K562 (cell line): ENCODE data around the gene PTCH2. TPM values are rescaled to one million over a fixed set of nuclear protein-coding genes. Genes with fewer than 3 reads are reported as not detected.
A peak's percentile ranks its signal among the peaks of the same experiment; 100 is the strongest.

Source experiments
- C11orf30 ChIP-seq: fragments of 450-650 bp; IDR thresholded peaks from 2 replicates; pipeline ENCODE4 v1.6.1; 2016; ENCODE audit warnings: low read depth, mild to moderate bottlenecking
- CBFA2T2 ChIP-seq: fragments of 450-650 bp; conservative IDR thresholded peaks from 2 replicates; pipeline ENCODE4 v1.6.1; 2017; ENCODE audit warnings: mild to moderate bottlenecking
- CBX1 ChIP-seq: sonication (generic); IDR thresholded peaks from 2 replicates; pipeline ENCODE4 v1.6.1; 2016; ENCODE audit warnings: antibody characterized with exemption, low read depth, mild to moderate bottlenecking
- CEBPG ChIP-seq, 3 experiments: fragments of 200-800 bp in 1 of 3; sonication (Bioruptor generic) in 1 of 3; sonication (generic) in 1 of 3; formaldehyde crosslinking in 1 of 3; IDR thresholded peaks in 2 of 3; conservative IDR thresholded peaks in 1 of 3; 2 replicates each; pipeline versions ENCODE4 v1.6.1 to v1.8.0; 2016 to 2022; ENCODE audit warnings: missing compliant biosample characterization in 2 of 3, missing genetic modification characterization in 2 of 3, mild to moderate bottlenecking in 1 of 3, missing genetic modification reagents in 1 of 3
- CTBP1 ChIP-seq: fragments of 450-650 bp; IDR thresholded peaks from 2 replicates; pipeline ENCODE4 v1.6.1; 2016; ENCODE audit warnings: borderline replicate concordance
- ELF4 ChIP-seq: fragments of 450-650 bp; formaldehyde crosslinking; IDR thresholded peaks from 2 replicates; pipeline ENCODE4 v1.4.0; 2022; ENCODE audit warnings: missing genetic modification characterization
- FOXM1 ChIP-seq, 2 experiments: fragments of 450-650 bp in 1 of 2; sonication (generic) in 1 of 2; formaldehyde crosslinking in 1 of 2; IDR thresholded peaks; 2 replicates each; pipeline versions ENCODE4 v1.6.1 to v1.9.0; 2017 to 2022; ENCODE audit warnings: low read depth in 2 of 2, mild to moderate bottlenecking in 2 of 2, missing genetic modification reagents in 1 of 2, moderate library complexity in 1 of 2
- IFI16 ChIP-seq: fragments of 250-450 bp; sonication (Bioruptor Pico); IDR thresholded peaks from 2 replicates; pipeline ENCODE4 v2.1.2; 2022; ENCODE audit warnings: mild to moderate bottlenecking, inconsistent platforms
- KLF10 ChIP-seq: fragments of 250-450 bp; sonication (Bioruptor Pico); IDR thresholded peaks from 2 replicates; pipeline ENCODE4 v1.6.1; 2021; ENCODE audit warnings: matching md5 sums
- MECOM ChIP-seq: fragments of 250-450 bp; sonication (Bioruptor Pico); IDR thresholded peaks from 2 replicates; pipeline ENCODE4 v1.8.0; 2022; ENCODE audit warnings: inconsistent platforms
- MEIS2 ChIP-seq: fragments of 450-650 bp; IDR thresholded peaks from 2 replicates; pipeline ENCODE4 v1.6.1; 2014; ENCODE audit warnings: mild to moderate bottlenecking; ENCODE audit not compliant: partially characterized antibody
- RBBP5 ChIP-seq: fragments of 200-600 bp; sonication (generic); IDR thresholded peaks from 2 replicates; pipeline ENCODE4 v1.6.1; 2012; ENCODE audit warnings: borderline replicate concordance, mild to moderate bottlenecking, low read length, control low read depth, inconsistent platforms; ENCODE audit not compliant: insufficient read depth, poor library complexity, severe bottlenecking
- SIN3B ChIP-seq: fragments of 450-650 bp; IDR thresholded peaks from 2 replicates; pipeline ENCODE4 v1.6.1; 2017; ENCODE audit warnings: low read depth, mild to moderate bottlenecking, moderate library complexity
- TEAD4 ChIP-seq, 2 experiments: sonication (generic) in 1 of 2; formaldehyde crosslinking in 1 of 2; IDR thresholded peaks; 2 replicates each; pipeline versions ENCODE4 v1.6.1 to v1.8.0; 2012 to 2022; ENCODE audit warnings: borderline replicate concordance in 1 of 2, inconsistent platforms in 1 of 2, low read length in 1 of 2, mild to moderate bottlenecking in 1 of 2, missing genetic modification reagents in 1 of 2
- THAP7 ChIP-seq: fragments of 250-450 bp; sonication (Bioruptor Pico); IDR thresholded peaks from 2 replicates; pipeline ENCODE4 v1.5.0; 2021
- THRB ChIP-seq: fragments of 450-650 bp; formaldehyde crosslinking; conservative IDR thresholded peaks from 2 replicates; pipeline ENCODE4 v1.4.0; 2022; ENCODE audit warnings: mild to moderate bottlenecking, missing genetic modification characterization
- U2AF1 ChIP-seq: fragments of 200-400 bp; formaldehyde crosslinking; optimal IDR thresholded peaks from 2 replicates; pipeline ENCODE3; 2017; ENCODE audit warnings: mild to moderate bottlenecking, low read depth, low read length, moderate library complexity
- ZFP91 ChIP-seq: sonication (generic); formaldehyde crosslinking; IDR thresholded peaks from 2 replicates; pipeline ENCODE4 v1.8.0; 2022; ENCODE audit warnings: mild to moderate bottlenecking, missing genetic modification reagents
- ZNF197 ChIP-seq: fragments of 200-800 bp; sonication (Bioruptor generic); IDR thresholded peaks from 2 replicates; pipeline ENCODE4 v1.6.1; 2016; ENCODE audit warnings: low read depth, missing genetic modification characterization, missing compliant biosample characterization
- ZNF23 ChIP-seq: fragments of 250-450 bp; sonication (Bioruptor Pico); IDR thresholded peaks from 2 replicates; pipeline ENCODE4 v1.4.0; 2020; ENCODE audit warnings: mild to moderate bottlenecking
- ZNF398 ChIP-seq: fragments of 250-450 bp; sonication (Bioruptor Pico); IDR thresholded peaks from 2 replicates; pipeline ENCODE4 v1.8.0; 2021; ENCODE audit warnings: moderate library complexity, mild to moderate bottlenecking, inconsistent platforms
- polyA plus RNA-seq, 8 experiments: library from polyadenylated mRNA; depleted of rRNA in 4 of 8; stranded (reverse) in 5 of 8; unstranded in 3 of 8; fragments of >200 nt; fragmentation: Nextera tagmentation in 2 of 8; fragmentation: Illumina TruSeq in 1 of 8; extraction: Ambion mirVana in 2 of 8; extraction: Trizol in 1 of 8; gene quantifications; 2 replicates each; pipeline versions ENCODE4 v1.2.1 to v1.2.3, GENCODE V29; 2011 to 2014; ENCODE audit warnings: inconsistent platforms in 1 of 8, missing spikeins in 1 of 8
- total RNA-seq, 7 experiments: library from RNA; depleted of rRNA in 6 of 7; stranded (reverse); fragments of >200 nt in 6 of 7; fragmentation: Illumina TruSeq in 2 of 7; extraction: Trizol in 2 of 7; gene quantifications; 2 replicates each; pipeline versions ENCODE4 v1.2.1 to v1.2.3, GENCODE V29; 2011 to 2021; ENCODE audit warnings: low replicate concordance in 1 of 7

The PTCH2 gene
- total and polyA plus RNA-seq, 9 of the 15 experiments (the other 6 are each of a cell fraction or from before 2014, with no cell fraction given), result 0.15 to 27.3 (median 0.48) TPM; not detected in 1

- TF ChIP-seq CEBPG (CRISPR knock-in tag; IDR thresholded peaks at IDR 0.05) (no peak; the same call in 1 of the 2 replicates), CEBPG (tag; conservative IDR thresholded peaks at IDR 0.05 in 1 of 2, IDR thresholded peaks at IDR 0.05 in 1 of 2) (no peak), CBFA2T2 (peak; percentile 23; the same call in 1 of the 2 replicates), U2AF1 (peak; percentile 96), ZFP91 (CRISPR knock-in tag) (peak; percentile 50; the same call in 1 of the 2 replicates), THAP7 (CRISPR knock-in tag) (no peak; the same call in 1 of the 2 replicates), ZNF398 (no peak), ZNF197 (no peak; the same call in 1 of the 2 replicates), ELF4 (CRISPR knock-in tag) (peak; percentile 97), IFI16 (CRISPR knock-in tag) (no peak), RBBP5 (peak; percentile 100), MECOM (no peak), THRB (CRISPR knock-in tag) (peak; percentile 97), CBX1 (peak; percentile 88), SIN3B (peak; percentile 86), CTBP1 (peak; percentile 81), MEIS2 (peak; percentile 28), KLF10 (CRISPR knock-in tag) (no peak), ZNF23 (CRISPR knock-in tag) (no peak), TEAD4 (IDR thresholded peaks at IDR 0.05; ENCODE audit: low read length) (peak; percentile 49), TEAD4 (CRISPR knock-in tag; IDR thresholded peaks at IDR 0.05; ENCODE audit: borderline replicate concordance) (no peak), FOXM1 (IDR thresholded peaks at IDR 0.05; ENCODE audit: low read depth) (peak; percentile 90), FOXM1 (CRISPR knock-in tag; IDR thresholded peaks at IDR 0.05; ENCODE audit: low read depth) (peak; percentile 96; the same call in 1 of the 2 replicates), C11orf30 (peak; percentile 96)
These were observed 67.7 kb downstream of the PTCH2 start, which contains the start of gene RPS8 (continued) for GRCh38 chr1:44775078-44775929.
